Measurements from ENCODE around the gene PTPN14. TPM values are rescaled to one million over a fixed set of nuclear protein-coding genes. Genes with fewer than 3 reads are reported as not detected.

Gene PTPN14
- total RNA-seq, 4 donors from 2014 or later: 4.5 to 9.7 (median 7.1) TPM

- H3K27me3 ChIP-seq: peaks cover 12% of the 10 kb centered on the region
- intact Hi-C loops (cut with DNase I; ENCODE audit: low total_unique reads): no loop called here
- 86 to 90% methylated on average over 5 of the region's 5 CpGs for WGBS, 2 donors (ENCODE audit: low coverage in 1 of 2)
- TF ChIP-seq POLR2AphosphoS5 (IDR thresholded peaks at IDR 0.05): no peak
- TF ChIP-seq CTCF (IDR thresholded peaks at IDR 0.05): no peak
- no peak for TF ChIP-seq EP300 (IDR thresholded peaks at IDR 0.05; ENCODE audit: low read depth)
- no peak for TF ChIP-seq POLR2A (IDR thresholded peaks at IDR 0.05)
- H3K4me1 ChIP-seq: peaks cover 0 to 30% (median 9%) of the 10 kb centered on the region in 4 donors
- H3K27ac ChIP-seq: peak overlapping the region in 3 of 4 donors; percentile 92 to 98 (median 97)
- H3K9me3 ChIP-seq: no peaks in the 10 kb centered on the region
- in situ Hi-C loops (cut with MboI; ENCODE audit: low pct_ligation_motif_present in 1 of 4, low pct_unique_long_range_greater_than_20kb in 1 of 4, low sequenced_read_pairs in 3 of 4): no loop called here
- no peaks in the 10 kb centered on the region for H3K36me3 ChIP-seq
- no peak for DNase-seq
- no peak overlapping the region for H3K4me3 ChIP-seq
Measured at GRCh38 chr1:214553142-214553710, 1.8 kb upstream of the PTPN14 start.

GRCh38 chr1:214552174-214552608 is 789 bp upstream of the PTPN14 start:
- no peak for TF ChIP-seq POLR2A (IDR thresholded peaks at IDR 0.05)
- peak; percentile 20 to 56 (median 36) for TF ChIP-seq POLR2AphosphoS5 (IDR thresholded peaks at IDR 0.05)
- Histone ChIP-seq H3K36me3 (no peaks in the 10 kb centered on the region), H3K9me3 (no peaks in the 10 kb centered on the region), H3K4me3 (peak overlapping the region; percentile 34 to 78 (median 66)), H3K4me1 (peaks cover 0 to 36% (median 9%) of the 10 kb centered on the region in 4 donors), H3K27ac (peak overlapping the region; percentile 90 to 98 (median 94)), H3K27me3 (peaks cover 12% of the 10 kb centered on the region)
- WGBS, 2 donors (ENCODE audit: low coverage in 1 of 2): 3% methylated on average over 15 of the region's 15 CpGs; no CpG with 5 or more reads in 1 of the 2 donors
- in situ Hi-C loops (cut with MboI; ENCODE audit: low pct_ligation_motif_present in 1 of 4, low pct_unique_long_range_greater_than_20kb in 1 of 4, low sequenced_read_pairs in 3 of 4) (no loop called here), intact Hi-C loops (cut with DNase I; ENCODE audit: low total_unique reads) (no loop called here)
- DNase-seq: peak; percentile 65

- peak; percentile 41 for DNase-seq
- Histone ChIP-seq H3K27ac (peak overlapping the region; percentile 90 to 98 (median 94)), H3K36me3 (no peaks in the 10 kb centered on the region), H3K4me1 (peaks cover 0 to 38% (median 9%) of the 10 kb centered on the region in 4 donors), H3K4me3 (peak overlapping the region; percentile 63 to 88 (median 73)), H3K27me3 (peaks cover 12% of the 10 kb centered on the region), H3K9me3 (no peaks in the 10 kb centered on the region)
- in situ Hi-C loops (cut with MboI; ENCODE audit: low pct_ligation_motif_present in 1 of 4, low pct_unique_long_range_greater_than_20kb in 1 of 4, low sequenced_read_pairs in 3 of 4) (no loop called here), intact Hi-C loops (cut with DNase I; ENCODE audit: low total_unique reads) (no loop called here)
- 2 to 4% methylated on average over 11 to 44 of the region's 57 CpGs for WGBS, 2 donors (ENCODE audit: low coverage in 1 of 2)
- TF ChIP-seq POLR2A (IDR thresholded peaks at IDR 0.05): no peak
- TF ChIP-seq EP300 (IDR thresholded peaks at IDR 0.05; ENCODE audit: low read depth): no peak
- no peak for TF ChIP-seq POLR2AphosphoS5 (IDR thresholded peaks at IDR 0.05)
- TF ChIP-seq CTCF (IDR thresholded peaks at IDR 0.05): no peak
Measured at GRCh38 chr1:214550857-214551435, 456 bp downstream of the PTPN14 start.

GRCh38 chr1:214550013-214550856 is 1.2 kb downstream of the PTPN14 start:
- Histone ChIP-seq H3K4me1 (peaks cover 0 to 38% (median 9%) of the 10 kb centered on the region in 4 donors), H3K9me3 (no peaks in the 10 kb centered on the region), H3K36me3 (no peaks in the 10 kb centered on the region), H3K27me3 (peaks cover 12% of the 10 kb centered on the region), H3K27ac (peak overlapping the region; percentile 90 to 98 (median 94)), H3K4me3 (peak overlapping the region; percentile 63 to 88 (median 73))
- intact Hi-C loops (cut with DNase I; ENCODE audit: low total_unique reads) (no loop called here), in situ Hi-C loops (cut with MboI; ENCODE audit: low pct_ligation_motif_present in 1 of 4, low pct_unique_long_range_greater_than_20kb in 1 of 4, low sequenced_read_pairs in 3 of 4) (no loop called here)
- DNase-seq: no peak
- 49 to 82% methylated on average over 7 to 24 of the region's 24 CpGs for WGBS, 2 donors (ENCODE audit: low coverage in 1 of 2)
- TF ChIP-seq POLR2AphosphoS5 (IDR thresholded peaks at IDR 0.05) (no peak), EP300 (IDR thresholded peaks at IDR 0.05; ENCODE audit: low read depth) (no peak), POLR2A (IDR thresholded peaks at IDR 0.05) (no peak), CTCF (IDR thresholded peaks at IDR 0.05) (peak in 2 of 5 experiments; percentile 10 to 18)

Measured in transverse colon (tissue), 4 donors.